Neural cell (in vitro differentiated cells): Measurements from ENCODE around the gene PCDHB3.

Source experiments
- EZH2 ChIP-seq: fragments of 200-600, 300-800 bp; shearing (Covaris generic), sonication (generic); IDR thresholded peaks from 2 replicates; pipeline ENCODE4 v1.6.1; 2014; ENCODE audit warnings: antibody characterized with exemption, low read length, borderline replicate concordance, mild to moderate bottlenecking; ENCODE audit not compliant: insufficient read depth, poor library complexity, severe bottlenecking
- TF ChIP-seq, protein P1 (sequence below): fragments of 450-650 bp; IDR thresholded peaks from 2 replicates; pipeline ENCODE4 v1.5.1; 2014; ENCODE audit warnings: antibody characterized with exemption, mild to moderate bottlenecking, moderate library complexity; ENCODE audit not compliant: poor library complexity, severe bottlenecking
- TF ChIP-seq, protein P2 (sequence below): IDR thresholded peaks from 2 replicates; pipeline ENCODE4 v1.6.1; 2012; ENCODE audit warnings: borderline replicate concordance

DNA sequence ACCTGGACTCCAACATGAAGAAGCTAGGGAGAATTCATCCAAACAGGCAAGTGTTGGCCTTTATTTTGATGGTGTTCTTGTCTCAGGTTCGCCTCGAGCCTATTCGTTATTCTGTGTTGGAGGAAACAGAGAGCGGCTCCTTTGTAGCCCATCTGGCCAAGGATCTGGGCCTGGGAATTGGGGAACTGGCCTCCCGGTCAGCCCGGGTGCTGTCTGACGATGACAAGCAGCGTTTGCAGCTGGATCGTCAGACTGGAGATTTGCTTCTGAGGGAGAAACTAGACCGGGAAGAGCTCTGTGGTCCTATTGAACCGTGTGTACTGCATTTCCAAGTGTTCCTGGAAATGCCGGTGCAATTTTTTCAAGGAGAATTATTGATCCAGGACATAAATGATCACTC lies 21.7 kb downstream of the PCDHB3 start:
- TF ChIP-seq, protein P1, sequence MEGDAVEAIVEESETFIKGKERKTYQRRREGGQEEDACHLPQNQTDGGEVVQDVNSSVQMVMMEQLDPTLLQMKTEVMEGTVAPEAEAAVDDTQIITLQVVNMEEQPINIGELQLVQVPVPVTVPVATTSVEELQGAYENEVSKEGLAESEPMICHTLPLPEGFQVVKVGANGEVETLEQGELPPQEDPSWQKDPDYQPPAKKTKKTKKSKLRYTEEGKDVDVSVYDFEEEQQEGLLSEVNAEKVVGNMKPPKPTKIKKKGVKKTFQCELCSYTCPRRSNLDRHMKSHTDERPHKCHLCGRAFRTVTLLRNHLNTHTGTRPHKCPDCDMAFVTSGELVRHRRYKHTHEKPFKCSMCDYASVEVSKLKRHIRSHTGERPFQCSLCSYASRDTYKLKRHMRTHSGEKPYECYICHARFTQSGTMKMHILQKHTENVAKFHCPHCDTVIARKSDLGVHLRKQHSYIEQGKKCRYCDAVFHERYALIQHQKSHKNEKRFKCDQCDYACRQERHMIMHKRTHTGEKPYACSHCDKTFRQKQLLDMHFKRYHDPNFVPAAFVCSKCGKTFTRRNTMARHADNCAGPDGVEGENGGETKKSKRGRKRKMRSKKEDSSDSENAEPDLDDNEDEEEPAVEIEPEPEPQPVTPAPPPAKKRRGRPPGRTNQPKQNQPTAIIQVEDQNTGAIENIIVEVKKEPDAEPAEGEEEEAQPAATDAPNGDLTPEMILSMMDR: no peak
- TF ChIP-seq, protein P2, sequence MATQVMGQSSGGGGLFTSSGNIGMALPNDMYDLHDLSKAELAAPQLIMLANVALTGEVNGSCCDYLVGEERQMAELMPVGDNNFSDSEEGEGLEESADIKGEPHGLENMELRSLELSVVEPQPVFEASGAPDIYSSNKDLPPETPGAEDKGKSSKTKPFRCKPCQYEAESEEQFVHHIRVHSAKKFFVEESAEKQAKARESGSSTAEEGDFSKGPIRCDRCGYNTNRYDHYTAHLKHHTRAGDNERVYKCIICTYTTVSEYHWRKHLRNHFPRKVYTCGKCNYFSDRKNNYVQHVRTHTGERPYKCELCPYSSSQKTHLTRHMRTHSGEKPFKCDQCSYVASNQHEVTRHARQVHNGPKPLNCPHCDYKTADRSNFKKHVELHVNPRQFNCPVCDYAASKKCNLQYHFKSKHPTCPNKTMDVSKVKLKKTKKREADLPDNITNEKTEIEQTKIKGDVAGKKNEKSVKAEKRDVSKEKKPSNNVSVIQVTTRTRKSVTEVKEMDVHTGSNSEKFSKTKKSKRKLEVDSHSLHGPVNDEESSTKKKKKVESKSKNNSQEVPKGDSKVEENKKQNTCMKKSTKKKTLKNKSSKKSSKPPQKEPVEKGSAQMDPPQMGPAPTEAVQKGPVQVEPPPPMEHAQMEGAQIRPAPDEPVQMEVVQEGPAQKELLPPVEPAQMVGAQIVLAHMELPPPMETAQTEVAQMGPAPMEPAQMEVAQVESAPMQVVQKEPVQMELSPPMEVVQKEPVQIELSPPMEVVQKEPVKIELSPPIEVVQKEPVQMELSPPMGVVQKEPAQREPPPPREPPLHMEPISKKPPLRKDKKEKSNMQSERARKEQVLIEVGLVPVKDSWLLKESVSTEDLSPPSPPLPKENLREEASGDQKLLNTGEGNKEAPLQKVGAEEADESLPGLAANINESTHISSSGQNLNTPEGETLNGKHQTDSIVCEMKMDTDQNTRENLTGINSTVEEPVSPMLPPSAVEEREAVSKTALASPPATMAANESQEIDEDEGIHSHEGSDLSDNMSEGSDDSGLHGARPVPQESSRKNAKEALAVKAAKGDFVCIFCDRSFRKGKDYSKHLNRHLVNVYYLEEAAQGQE: no peak
- no peak for TF ChIP-seq EZH2
